Measurements from ENCODE around the gene SNCAIP. TPM values are rescaled to one million over a fixed set of nuclear protein-coding genes. Genes with fewer than 3 reads are reported as not detected.

Gene SNCAIP
- 1.2 TPM for polyA plus RNA-seq (2012; ENCODE audit: low read depth, missing spikeins)

- DNase-seq (ENCODE audit: insufficient read length, low spot score) (peak; percentile 33), FAIRE-seq (peak; percentile 76)
- TF ChIP-seq POU2F2 (IDR thresholded peaks at IDR 0.05; ENCODE audit: low read depth, low read length) (no peak), SPI1 (IDR thresholded peaks at IDR 0.05; ENCODE audit: low read depth, low read length) (no peak), POLR2AphosphoS5 (IDR thresholded peaks at IDR 0.05; ENCODE audit: low read depth, low read length) (no peak)
These were observed at the start of gene SNCAIP for GRCh38 chr5:122311961-122312590. SNCAIP (plus strand) TSS chr5:122312237; CDS start chr5:122391135, 78,898 bp downstream.

- DNase-seq (ENCODE audit: insufficient read length, low spot score) (no peak), FAIRE-seq (no peak)
- TF ChIP-seq POLR2AphosphoS5 (IDR thresholded peaks at IDR 0.05; ENCODE audit: low read depth, low read length) (no peak), SPI1 (IDR thresholded peaks at IDR 0.05; ENCODE audit: low read depth, low read length) (no peak)
These were observed 48.5 kb upstream of the SNCAIP start for GRCh38 chr5:122263352-122264030.

GRCh38 chr5:122264610-122265009, 47.4 kb upstream of the SNCAIP start:
- no peak for TF ChIP-seq PAX5 (IDR thresholded peaks at IDR 0.05; ENCODE audit: insufficient read depth, low read length, severe bottlenecking)
- no peak for TF ChIP-seq POU2F2 (IDR thresholded peaks at IDR 0.05; ENCODE audit: low read depth, low read length)
- TF ChIP-seq POLR2A (IDR thresholded peaks at IDR 0.05; ENCODE audit: low read depth, low read length) = no peak
- TF ChIP-seq SPI1 (IDR thresholded peaks at IDR 0.05; ENCODE audit: low read depth, low read length) = no peak
- TF ChIP-seq TAF1 (IDR thresholded peaks at IDR 0.05; ENCODE audit: low read depth, low read length) = no peak
- no peak for TF ChIP-seq POLR2AphosphoS5 (IDR thresholded peaks at IDR 0.05; ENCODE audit: low read depth, low read length)
- no peak for FAIRE-seq
- no peak for DNase-seq (ENCODE audit: insufficient read length, low spot score)

- TF ChIP-seq POLR2AphosphoS5 (IDR thresholded peaks at IDR 0.05; ENCODE audit: low read depth, low read length) = no peak
- no peak for TF ChIP-seq TAF1 (IDR thresholded peaks at IDR 0.05; ENCODE audit: low read depth, low read length)
- no peak for TF ChIP-seq POU2F2 (IDR thresholded peaks at IDR 0.05; ENCODE audit: low read depth, low read length)
- TF ChIP-seq PAX5 (IDR thresholded peaks at IDR 0.05; ENCODE audit: insufficient read depth, low read length, severe bottlenecking) = no peak
- no peak for TF ChIP-seq SPI1 (IDR thresholded peaks at IDR 0.05; ENCODE audit: low read depth, low read length)
- no peak for TF ChIP-seq POLR2A (IDR thresholded peaks at IDR 0.05; ENCODE audit: low read depth, low read length)
- no peak for DNase-seq (ENCODE audit: insufficient read length, low spot score)
- no peak for FAIRE-seq
These were observed 44.9 kb upstream of the SNCAIP start for GRCh38 chr5:122267185-122267584.

GRCh38 chr5:122273696-122274095, 38.3 kb upstream of the SNCAIP start:
- FAIRE-seq (no peak), DNase-seq (ENCODE audit: insufficient read length, low spot score) (no peak)
- TF ChIP-seq POLR2AphosphoS5 (IDR thresholded peaks at IDR 0.05; ENCODE audit: low read depth, low read length) (no peak), PAX5 (IDR thresholded peaks at IDR 0.05; ENCODE audit: insufficient read depth, low read length, severe bottlenecking) (no peak), POLR2A (IDR thresholded peaks at IDR 0.05; ENCODE audit: low read depth, low read length) (no peak), TAF1 (IDR thresholded peaks at IDR 0.05; ENCODE audit: low read depth, low read length) (no peak), SPI1 (IDR thresholded peaks at IDR 0.05; ENCODE audit: low read depth, low read length) (no peak), POU2F2 (IDR thresholded peaks at IDR 0.05; ENCODE audit: low read depth, low read length) (no peak)

- TF ChIP-seq TAF1 (IDR thresholded peaks at IDR 0.05; ENCODE audit: low read depth, low read length) (no peak), PAX5 (IDR thresholded peaks at IDR 0.05; ENCODE audit: insufficient read depth, low read length, severe bottlenecking) (no peak), POU2F2 (IDR thresholded peaks at IDR 0.05; ENCODE audit: low read depth, low read length) (no peak)
- FAIRE-seq = no peak
- DNase-seq (ENCODE audit: insufficient read length, low spot score) = no peak
These were observed 28.4 kb upstream of the SNCAIP start for GRCh38 chr5:122283592-122283991.

- FAIRE-seq = no peak
- TF ChIP-seq TAF1 (IDR thresholded peaks at IDR 0.05; ENCODE audit: low read depth, low read length) = no peak
- TF ChIP-seq POLR2A (IDR thresholded peaks at IDR 0.05; ENCODE audit: low read depth, low read length) = no peak
- no peak for TF ChIP-seq SPI1 (IDR thresholded peaks at IDR 0.05; ENCODE audit: low read depth, low read length)
- TF ChIP-seq POLR2AphosphoS5 (IDR thresholded peaks at IDR 0.05; ENCODE audit: low read depth, low read length) = no peak
- no peak for TF ChIP-seq POU2F2 (IDR thresholded peaks at IDR 0.05; ENCODE audit: low read depth, low read length)
- TF ChIP-seq PAX5 (IDR thresholded peaks at IDR 0.05; ENCODE audit: insufficient read depth, low read length, severe bottlenecking) = no peak
- no peak for DNase-seq (ENCODE audit: insufficient read length, low spot score)
These were observed 25.5 kb upstream of the SNCAIP start for GRCh38 chr5:122286541-122286940.

- FAIRE-seq (no peak), DNase-seq (ENCODE audit: insufficient read length, low spot score) (no peak)
- no peak for TF ChIP-seq POU2F2 (IDR thresholded peaks at IDR 0.05; ENCODE audit: low read depth, low read length)
- no peak for TF ChIP-seq POLR2A (IDR thresholded peaks at IDR 0.05; ENCODE audit: low read depth, low read length)
- TF ChIP-seq POLR2AphosphoS5 (IDR thresholded peaks at IDR 0.05; ENCODE audit: low read depth, low read length) = no peak
- no peak for TF ChIP-seq PAX5 (IDR thresholded peaks at IDR 0.05; ENCODE audit: insufficient read depth, low read length, severe bottlenecking)
- no peak for TF ChIP-seq SPI1 (IDR thresholded peaks at IDR 0.05; ENCODE audit: low read depth, low read length)
- no peak for TF ChIP-seq TAF1 (IDR thresholded peaks at IDR 0.05; ENCODE audit: low read depth, low read length)
These were observed 24.9 kb upstream of the SNCAIP start for GRCh38 chr5:122287101-122287500.

- DNase-seq (ENCODE audit: insufficient read length, low spot score) = no peak
- FAIRE-seq = peak; percentile 71
- TF ChIP-seq POLR2A (IDR thresholded peaks at IDR 0.05; ENCODE audit: low read depth, low read length) (no peak), POU2F2 (IDR thresholded peaks at IDR 0.05; ENCODE audit: low read depth, low read length) (no peak), PAX5 (IDR thresholded peaks at IDR 0.05; ENCODE audit: insufficient read depth, low read length, severe bottlenecking) (no peak)
These were observed 20.8 kb upstream of the SNCAIP start for GRCh38 chr5:122291000-122291901.
